SK-N-SH (cell line): Measurements from ENCODE around the gene DR1.

Source experiments
- YY1 ChIP-seq: IDR thresholded peaks from 2 replicates; pipeline ENCODE4 v1.4.0; 2012; ENCODE audit warnings: low read depth, mild to moderate bottlenecking
- TF ChIP-seq, protein P1 (sequence below): IDR thresholded peaks from 2 replicates; pipeline ENCODE4 v1.6.1; 2012; ENCODE audit warnings: mild to moderate bottlenecking, low read depth, low read length, moderate library complexity
- TF ChIP-seq, protein P2 (sequence below): IDR thresholded peaks from 2 replicates; pipeline ENCODE4 v1.4.0; 2012; ENCODE audit warnings: low read depth, borderline replicate concordance

DNA sequence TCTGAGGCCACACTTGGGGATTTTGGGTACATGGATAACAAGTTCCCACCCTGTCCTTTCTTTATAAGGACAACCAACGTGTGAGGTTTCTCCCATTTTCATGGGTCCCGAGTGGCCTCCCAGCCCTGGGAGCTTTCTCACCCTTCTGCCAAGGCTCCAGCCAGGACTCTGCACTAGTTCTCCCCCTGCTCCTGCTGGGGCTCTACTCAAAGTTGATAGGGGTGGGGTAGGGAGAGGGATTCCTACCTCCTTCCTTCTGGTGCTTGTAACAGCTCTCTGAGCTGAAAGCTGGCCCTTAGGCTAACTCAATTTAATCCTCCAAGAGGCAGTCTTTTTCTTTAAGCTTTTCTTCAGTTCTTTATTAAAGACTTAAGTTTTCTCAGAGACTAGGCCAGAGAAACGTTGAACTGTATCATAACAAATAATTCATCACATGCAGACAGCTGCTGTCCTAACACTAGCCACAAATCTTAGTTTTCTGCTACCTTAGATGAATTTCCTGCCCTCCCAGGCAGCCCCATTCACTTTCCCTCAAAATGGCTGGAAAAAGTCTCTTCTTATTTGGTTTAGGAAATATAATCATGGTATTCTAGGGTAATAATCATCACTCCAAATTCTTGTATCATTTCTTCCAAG is 22.4 kb upstream of the DR1 start:
- no peak for TF ChIP-seq YY1
- TF ChIP-seq, protein P1, sequence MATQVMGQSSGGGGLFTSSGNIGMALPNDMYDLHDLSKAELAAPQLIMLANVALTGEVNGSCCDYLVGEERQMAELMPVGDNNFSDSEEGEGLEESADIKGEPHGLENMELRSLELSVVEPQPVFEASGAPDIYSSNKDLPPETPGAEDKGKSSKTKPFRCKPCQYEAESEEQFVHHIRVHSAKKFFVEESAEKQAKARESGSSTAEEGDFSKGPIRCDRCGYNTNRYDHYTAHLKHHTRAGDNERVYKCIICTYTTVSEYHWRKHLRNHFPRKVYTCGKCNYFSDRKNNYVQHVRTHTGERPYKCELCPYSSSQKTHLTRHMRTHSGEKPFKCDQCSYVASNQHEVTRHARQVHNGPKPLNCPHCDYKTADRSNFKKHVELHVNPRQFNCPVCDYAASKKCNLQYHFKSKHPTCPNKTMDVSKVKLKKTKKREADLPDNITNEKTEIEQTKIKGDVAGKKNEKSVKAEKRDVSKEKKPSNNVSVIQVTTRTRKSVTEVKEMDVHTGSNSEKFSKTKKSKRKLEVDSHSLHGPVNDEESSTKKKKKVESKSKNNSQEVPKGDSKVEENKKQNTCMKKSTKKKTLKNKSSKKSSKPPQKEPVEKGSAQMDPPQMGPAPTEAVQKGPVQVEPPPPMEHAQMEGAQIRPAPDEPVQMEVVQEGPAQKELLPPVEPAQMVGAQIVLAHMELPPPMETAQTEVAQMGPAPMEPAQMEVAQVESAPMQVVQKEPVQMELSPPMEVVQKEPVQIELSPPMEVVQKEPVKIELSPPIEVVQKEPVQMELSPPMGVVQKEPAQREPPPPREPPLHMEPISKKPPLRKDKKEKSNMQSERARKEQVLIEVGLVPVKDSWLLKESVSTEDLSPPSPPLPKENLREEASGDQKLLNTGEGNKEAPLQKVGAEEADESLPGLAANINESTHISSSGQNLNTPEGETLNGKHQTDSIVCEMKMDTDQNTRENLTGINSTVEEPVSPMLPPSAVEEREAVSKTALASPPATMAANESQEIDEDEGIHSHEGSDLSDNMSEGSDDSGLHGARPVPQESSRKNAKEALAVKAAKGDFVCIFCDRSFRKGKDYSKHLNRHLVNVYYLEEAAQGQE, result no peak
- TF ChIP-seq, protein P2, sequence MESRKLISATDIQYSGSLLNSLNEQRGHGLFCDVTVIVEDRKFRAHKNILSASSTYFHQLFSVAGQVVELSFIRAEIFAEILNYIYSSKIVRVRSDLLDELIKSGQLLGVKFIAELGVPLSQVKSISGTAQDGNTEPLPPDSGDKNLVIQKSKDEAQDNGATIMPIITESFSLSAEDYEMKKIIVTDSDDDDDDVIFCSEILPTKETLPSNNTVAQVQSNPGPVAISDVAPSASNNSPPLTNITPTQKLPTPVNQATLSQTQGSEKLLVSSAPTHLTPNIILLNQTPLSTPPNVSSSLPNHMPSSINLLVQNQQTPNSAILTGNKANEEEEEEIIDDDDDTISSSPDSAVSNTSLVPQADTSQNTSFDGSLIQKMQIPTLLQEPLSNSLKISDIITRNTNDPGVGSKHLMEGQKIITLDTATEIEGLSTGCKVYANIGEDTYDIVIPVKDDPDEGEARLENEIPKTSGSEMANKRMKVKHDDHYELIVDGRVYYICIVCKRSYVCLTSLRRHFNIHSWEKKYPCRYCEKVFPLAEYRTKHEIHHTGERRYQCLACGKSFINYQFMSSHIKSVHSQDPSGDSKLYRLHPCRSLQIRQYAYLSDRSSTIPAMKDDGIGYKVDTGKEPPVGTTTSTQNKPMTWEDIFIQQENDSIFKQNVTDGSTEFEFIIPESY, result no peak
